PC-9 (cell line): ENCODE results near the gene MYO3B.

Experiments used
- EZH2 ChIP-seq: fragments of 200-600 bp; sonication (generic); IDR thresholded peaks from 2 replicates; pipeline ENCODE4 v1.8.0; 2017; ENCODE audit warnings: antibody characterized with exemption, low read depth
- TF ChIP-seq, protein P1 (sequence below): fragments of 200-600 bp; sonication (generic); conservative IDR thresholded peaks from 2 replicates; pipeline ENCODE4 v1.6.1; 2017; ENCODE audit warnings: mixed run types, antibody characterized with exemption, mild to moderate bottlenecking, moderate library complexity

DNA sequence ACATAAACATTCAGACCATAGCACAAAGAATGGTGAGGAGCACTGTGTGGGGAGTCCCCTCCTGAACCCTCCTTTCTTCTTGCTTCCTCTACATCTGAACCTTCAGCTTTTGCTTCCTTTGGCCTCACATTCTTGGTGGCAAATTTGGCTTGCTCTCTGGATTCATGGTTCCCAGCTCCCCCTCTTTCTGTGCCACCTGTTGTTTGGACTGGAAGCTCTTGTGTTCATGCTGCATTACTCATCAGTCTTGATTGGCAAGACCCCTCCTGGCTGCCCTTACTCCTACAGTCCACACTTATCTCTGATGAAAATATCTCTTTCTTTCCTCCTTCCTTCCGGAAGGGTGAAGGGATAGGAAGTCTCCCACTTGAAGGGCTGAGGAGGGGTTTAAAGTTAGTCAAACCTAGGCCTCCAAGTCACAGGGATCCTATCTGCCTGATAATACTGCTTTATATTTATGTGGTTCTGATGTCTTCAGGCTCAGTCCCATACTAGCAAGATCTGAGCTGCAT lies 70.0 kb downstream of the MYO3B start:
- no peak for TF ChIP-seq EZH2
- TF ChIP-seq, protein P1, sequence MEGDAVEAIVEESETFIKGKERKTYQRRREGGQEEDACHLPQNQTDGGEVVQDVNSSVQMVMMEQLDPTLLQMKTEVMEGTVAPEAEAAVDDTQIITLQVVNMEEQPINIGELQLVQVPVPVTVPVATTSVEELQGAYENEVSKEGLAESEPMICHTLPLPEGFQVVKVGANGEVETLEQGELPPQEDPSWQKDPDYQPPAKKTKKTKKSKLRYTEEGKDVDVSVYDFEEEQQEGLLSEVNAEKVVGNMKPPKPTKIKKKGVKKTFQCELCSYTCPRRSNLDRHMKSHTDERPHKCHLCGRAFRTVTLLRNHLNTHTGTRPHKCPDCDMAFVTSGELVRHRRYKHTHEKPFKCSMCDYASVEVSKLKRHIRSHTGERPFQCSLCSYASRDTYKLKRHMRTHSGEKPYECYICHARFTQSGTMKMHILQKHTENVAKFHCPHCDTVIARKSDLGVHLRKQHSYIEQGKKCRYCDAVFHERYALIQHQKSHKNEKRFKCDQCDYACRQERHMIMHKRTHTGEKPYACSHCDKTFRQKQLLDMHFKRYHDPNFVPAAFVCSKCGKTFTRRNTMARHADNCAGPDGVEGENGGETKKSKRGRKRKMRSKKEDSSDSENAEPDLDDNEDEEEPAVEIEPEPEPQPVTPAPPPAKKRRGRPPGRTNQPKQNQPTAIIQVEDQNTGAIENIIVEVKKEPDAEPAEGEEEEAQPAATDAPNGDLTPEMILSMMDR = no peak
